Suppressor macrophage (primary cell): ENCODE results near the gene CDH23.
A peak's percentile ranks its signal among the peaks of the same experiment; 100 is the strongest.

ENCODE experiments used
- DNase-seq, 4 experiments: peaks; one replicate each; pipeline ENCODE4 v3.0.0-alpha.2; 2020 to 2022

CDH23 gene

GRCh38 chr10:71467569-71468362 is 71.0 kb downstream of the CDH23 start:
- DNase-seq, result no peak

GRCh38 chr10:71468363-71469094 is 71.8 kb downstream of the CDH23 start:
- DNase-seq, result no peak

DNA sequence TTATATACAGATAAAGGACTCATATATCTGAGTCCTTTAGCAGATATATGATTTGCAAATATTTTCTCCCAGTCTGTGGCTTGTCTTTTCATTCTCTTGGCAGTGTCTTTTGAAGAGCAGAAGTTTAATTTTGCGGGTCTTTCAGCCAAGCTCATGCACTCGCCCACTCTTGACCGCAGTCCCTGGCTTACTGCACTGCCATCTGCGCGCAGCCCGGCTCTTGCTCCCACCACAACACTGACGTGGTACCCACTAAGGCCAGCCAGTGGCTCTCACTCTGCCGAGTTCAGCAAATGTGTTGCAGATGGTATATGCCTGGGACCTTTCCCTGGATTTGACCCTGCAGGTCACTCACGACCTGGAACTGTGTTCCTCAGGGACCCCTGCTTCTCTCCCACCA is 74.3 kb downstream of the CDH23 start:
- DNase-seq, result no peak

DNA sequence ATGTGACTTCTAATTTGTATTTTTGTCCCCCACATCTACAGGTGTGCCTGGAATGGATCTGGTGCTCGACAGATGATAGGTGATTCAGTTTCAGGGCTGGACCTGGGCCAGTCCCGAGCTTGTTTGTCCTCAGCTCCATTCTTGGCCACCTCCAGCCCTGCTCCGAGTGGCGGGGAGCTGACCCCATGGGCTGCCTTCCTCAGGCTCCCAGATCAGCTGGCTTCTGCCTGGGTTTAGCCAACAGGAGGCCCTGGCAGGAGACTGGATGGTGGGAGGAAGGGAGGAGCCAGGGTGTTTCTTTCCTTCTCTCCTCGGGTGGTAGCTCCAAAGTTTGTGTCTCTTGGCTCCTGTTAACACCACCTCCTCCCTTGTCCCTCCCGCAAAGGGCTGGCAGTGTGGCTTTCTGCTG is 75.2 kb downstream of the CDH23 start:
- DNase-seq, result no peak

DNA sequence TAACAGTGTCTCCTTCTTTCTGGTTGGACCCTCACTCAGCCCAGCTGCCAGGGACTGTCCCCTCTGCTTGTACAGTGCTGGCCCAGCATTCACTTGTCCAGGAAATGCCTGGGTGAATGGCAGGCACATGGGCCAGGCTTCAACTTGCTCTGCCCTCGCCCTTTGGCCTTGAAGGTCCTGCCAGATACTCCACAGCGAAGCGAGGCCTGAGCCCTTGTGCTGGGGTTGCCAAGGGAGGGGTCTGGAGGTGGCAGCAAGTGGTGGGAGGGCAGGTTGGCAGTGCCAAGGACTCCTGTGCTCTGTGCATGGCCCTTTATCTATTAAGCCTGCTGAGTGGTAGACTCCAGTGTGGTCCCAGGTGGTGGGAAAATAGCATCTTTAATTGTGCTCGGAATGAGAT is 75.7 kb downstream of the CDH23 start:
- DNase-seq, result no peak

DNA sequence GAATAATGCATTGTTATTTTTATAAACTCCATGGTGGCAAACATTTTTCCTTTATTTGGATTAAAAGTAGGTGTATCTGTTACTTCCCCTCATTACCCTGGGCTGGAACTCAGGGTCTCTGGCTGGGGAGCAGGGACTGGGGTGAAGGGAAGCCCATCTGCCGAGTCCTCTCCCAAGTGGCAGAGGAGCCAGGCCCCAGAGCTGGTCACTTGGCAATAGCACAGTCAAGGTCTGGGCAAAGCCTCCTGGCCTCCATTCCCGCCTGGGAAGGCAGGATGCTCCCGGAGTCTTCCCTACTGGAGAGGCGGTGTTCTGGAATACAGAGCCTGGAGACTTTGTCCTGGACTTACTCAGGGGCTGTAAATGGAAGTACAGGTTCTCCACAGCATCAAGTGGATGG is 76.2 kb downstream of the CDH23 start:
- no peak for DNase-seq

GRCh38 chr10:71473671-71474599 is 77.2 kb downstream of the CDH23 start:
- no peak for DNase-seq

- DNase-seq, result no peak
Measured at GRCh38 chr10:71474702-71475242, 78.1 kb downstream of the CDH23 start.

- DNase-seq, result peak; percentile 46 to 70 (median 62)
Measured at GRCh38 chr10:71475243-71475871, 78.6 kb downstream of the CDH23 start.

DNA sequence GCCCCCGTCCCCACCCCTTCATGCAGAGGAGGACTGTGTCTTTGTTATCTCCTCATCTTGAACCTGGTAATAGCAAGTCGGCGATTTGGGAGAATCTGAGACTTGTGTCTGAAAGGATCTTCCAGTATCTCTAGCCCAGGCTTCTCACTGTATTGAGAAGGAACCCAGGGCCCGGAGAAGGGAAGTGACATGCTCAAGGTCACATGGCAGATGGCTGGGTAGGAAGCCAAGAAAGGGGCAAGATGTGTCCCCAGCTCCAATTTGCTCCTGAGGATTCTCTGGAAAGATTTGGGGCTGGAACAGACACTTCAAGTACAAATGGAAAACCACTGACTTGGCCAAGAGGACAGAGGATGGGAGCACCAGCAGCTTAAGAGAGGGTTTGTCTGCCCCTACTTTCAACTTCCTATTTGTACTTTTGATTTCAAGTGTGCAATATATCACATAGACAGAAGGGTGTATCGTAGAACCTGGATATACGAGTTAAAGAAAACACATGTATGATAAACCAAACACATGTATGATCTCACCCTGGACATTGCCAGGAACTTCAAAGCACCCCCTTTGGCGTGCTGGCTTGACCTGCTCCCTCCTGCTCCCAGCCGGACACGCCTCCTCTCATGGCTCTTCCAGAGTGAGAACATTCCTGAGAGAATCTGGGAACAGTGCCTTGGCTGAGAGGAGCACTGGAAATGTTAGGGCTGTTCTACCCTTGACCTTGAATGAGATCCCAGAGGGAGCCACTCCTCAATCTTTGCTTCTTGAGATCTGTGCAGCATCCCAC is 79.7 kb downstream of the CDH23 start:
- DNase-seq, result peak; percentile 29 to 62 (median 52)

DNA sequence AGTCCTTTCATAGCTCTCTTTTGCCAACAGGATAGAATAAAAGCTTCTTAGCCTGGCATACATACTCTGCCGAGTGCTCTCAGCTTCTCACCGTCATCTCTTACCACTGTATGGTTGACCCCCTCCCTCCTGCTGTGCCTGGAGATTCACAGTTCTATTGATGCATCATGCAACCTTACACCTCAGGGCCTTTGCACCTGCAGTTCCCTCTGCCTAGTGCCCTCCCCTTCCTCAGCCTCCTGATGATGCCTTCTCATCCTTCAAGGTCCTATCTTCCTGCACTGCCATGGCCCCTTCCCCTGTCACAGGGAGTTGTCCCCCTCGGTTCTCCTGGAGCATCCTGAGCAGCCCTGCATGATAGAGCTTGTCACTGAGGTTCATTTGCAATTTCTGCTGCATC is 81.5 kb downstream of the CDH23 start:
- DNase-seq, result no peak

DNA sequence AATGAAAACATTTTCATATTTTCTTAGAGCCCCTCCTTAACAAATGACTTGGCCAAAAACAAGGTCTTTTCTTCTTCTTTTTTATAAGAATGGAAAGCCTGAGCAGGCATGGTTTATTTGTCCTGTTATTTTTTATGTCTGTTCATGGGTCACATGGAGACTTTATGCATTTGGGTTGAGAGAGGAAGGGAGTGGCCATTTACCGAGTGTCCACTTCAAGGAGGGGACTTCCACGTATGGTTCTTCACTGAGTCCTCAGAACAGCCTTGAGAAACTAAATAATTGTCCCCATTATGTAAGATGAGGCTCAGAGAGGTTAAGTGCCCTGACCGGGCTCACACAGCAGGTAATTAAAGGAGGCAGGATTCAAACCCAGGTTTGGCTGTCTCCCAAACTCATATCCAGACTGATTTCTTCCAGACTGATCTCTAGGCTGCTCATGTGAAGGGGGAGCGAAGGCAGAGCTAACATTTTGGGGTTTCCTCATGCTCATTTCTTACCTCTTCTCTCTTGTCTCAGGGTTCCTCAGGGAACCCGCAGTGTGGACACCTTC is 82.2 kb downstream of the CDH23 start:
- DNase-seq, result no peak

GRCh38 chr10:71479831-71480230 is 83.1 kb downstream of the CDH23 start:
- DNase-seq, result no peak

DNA sequence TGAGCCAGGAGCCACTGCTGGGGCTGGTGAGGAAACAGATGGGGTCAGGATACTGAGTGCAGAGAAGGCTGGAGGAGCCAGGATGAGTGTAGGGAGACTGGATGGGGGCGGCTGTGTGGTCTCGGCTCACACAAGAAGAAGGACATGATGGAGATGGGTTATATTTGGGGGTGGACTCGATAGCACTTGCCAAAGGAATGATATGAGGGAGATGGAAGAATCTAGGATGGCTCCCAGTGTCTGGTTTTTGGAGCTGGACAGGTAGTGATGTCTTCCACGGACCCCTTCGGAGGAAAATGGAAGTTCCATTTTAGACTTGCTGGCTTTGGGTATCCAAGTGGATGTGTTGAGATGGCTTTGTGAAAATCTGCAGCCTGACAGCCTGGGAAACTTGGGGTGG is 83.9 kb downstream of the CDH23 start:
- no peak for DNase-seq

- no peak for DNase-seq
Measured at GRCh38 chr10:71481746-71482410, 85.2 kb downstream of the CDH23 start.

- no peak for DNase-seq
Measured at GRCh38 chr10:71482620-71483019, 85.9 kb downstream of the CDH23 start.

DNA sequence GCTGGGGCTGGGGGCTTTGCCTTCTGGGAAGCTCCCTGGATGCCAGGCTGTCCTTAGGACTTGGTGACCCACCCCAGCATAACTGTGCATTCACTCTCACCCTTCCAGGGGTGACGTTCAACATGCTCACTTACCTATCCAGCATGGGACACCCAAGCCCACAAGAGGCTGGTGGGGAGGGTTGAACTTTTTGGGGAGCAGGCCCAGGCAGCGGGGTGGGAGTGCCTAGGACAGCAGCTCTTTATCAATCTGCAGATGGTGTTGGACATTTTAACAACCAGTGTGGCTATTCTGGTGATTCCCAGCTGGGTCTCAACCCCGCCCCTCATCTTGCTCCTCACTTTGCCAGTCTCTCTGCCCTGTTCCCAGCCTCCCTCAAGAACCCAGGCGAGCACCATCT is 86.4 kb downstream of the CDH23 start:
- DNase-seq, result no peak

GRCh38 chr10:71483885-71484751 is 87.4 kb downstream of the CDH23 start:
- DNase-seq, result no peak

- peak; percentile 30 to 76 (median 59) for DNase-seq
Measured at GRCh38 chr10:71486484-71487114, 89.9 kb downstream of the CDH23 start.
